AG09319 (cell line): Measurements from ENCODE around the gene CEP104.

ENCODE experiments used
- DNase-seq: peaks from one replicate; pipeline ENCODE4 v3.0.0-alpha.2; 2010; ENCODE audit warnings: low read depth; ENCODE audit errors: extremely low read depth
- TF ChIP-seq, protein P1 (sequence below): IDR thresholded peaks from 2 replicates; pipeline ENCODE4 v1.5.1; 2011; ENCODE audit warnings: low read depth, mild to moderate bottlenecking, inconsistent platforms, low read length, moderate library complexity

The CEP104 gene

GRCh38 chr1:3856923-3857790, at the start of gene CEP104, which contains the start of gene DFFB:
Gene CEP104, minus strand, starts transcription at chr1:3857211. Its CDS starts 4,804 bp downstream, at chr1:3852407.
Gene DFFB, plus strand, starts transcription at chr1:3857476. Its CDS starts 128 bp downstream, at chr1:3857604.
- TF ChIP-seq, protein P1, sequence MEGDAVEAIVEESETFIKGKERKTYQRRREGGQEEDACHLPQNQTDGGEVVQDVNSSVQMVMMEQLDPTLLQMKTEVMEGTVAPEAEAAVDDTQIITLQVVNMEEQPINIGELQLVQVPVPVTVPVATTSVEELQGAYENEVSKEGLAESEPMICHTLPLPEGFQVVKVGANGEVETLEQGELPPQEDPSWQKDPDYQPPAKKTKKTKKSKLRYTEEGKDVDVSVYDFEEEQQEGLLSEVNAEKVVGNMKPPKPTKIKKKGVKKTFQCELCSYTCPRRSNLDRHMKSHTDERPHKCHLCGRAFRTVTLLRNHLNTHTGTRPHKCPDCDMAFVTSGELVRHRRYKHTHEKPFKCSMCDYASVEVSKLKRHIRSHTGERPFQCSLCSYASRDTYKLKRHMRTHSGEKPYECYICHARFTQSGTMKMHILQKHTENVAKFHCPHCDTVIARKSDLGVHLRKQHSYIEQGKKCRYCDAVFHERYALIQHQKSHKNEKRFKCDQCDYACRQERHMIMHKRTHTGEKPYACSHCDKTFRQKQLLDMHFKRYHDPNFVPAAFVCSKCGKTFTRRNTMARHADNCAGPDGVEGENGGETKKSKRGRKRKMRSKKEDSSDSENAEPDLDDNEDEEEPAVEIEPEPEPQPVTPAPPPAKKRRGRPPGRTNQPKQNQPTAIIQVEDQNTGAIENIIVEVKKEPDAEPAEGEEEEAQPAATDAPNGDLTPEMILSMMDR, result no peak
- peak; percentile 30 for DNase-seq

- no peak for DNase-seq
- TF ChIP-seq, protein P1, result no peak
Observed at GRCh38 chr1:3906672-3907020, 49.6 kb upstream of the CEP104 start.

DNA sequence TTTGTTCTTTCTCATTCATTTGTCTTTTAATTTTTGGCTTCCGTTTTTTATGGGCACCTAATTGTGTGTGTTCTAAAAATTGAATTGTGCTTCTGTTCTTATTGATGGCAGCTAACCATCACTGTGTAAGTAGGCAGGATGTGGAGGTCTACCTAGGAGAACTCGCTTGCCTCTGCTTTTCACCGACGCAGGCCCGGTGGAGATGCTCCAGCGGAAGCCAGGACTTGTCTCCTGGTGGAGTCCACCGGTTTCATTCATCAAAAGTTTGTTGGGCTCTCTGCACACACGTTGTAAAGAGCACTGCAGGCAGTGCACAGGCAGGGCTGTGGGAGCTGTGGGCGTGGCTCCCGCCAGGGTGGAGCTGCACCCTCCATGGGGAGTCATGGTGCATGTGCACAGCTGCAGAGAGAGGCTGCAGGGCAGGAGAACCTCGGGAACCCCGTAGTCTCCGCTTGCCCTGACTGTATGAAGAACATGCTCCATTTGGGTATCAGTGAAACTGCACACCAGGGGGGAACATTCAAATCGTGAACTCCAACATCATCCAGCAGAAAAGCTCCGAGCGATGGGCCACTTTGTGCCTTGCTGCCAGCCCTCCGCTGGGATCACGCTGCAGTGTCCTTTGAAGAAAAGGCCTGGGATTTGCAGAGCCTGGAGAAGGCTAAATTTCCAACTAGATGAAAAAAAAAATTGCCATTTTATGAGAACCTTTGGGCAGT, 49.1 kb upstream of the CEP104 start:
- DNase-seq, result no peak
- TF ChIP-seq, protein P1, result no peak

GRCh38 chr1:3905266-3905952, 48.4 kb upstream of the CEP104 start:
- DNase-seq, result no peak
- TF ChIP-seq, protein P1, result no peak

DNA sequence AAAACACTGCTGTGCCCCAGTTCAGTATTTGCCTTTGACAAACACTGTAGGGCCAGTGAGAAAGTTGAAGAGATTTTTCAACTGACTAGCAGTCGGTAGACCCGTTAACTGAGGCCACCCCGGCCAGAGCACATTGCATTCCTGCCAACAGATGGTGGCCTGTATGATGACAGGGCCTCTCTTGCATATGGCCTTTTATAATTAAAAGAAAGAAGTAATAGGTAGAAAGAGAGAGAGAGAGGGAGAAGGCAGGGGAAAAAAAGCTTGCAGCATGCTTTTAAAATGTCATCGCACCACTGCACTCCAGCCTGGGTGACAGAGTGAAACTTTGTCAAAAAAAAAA, 47.8 kb upstream of the CEP104 start:
- no peak for DNase-seq
- TF ChIP-seq, protein P1, result no peak

GRCh38 chr1:3904006-3904842, 47.2 kb upstream of the CEP104 start:
- DNase-seq, result no peak

More at GRCh38 chr1:3904006-3904842, 47.2 kb upstream of the CEP104 start:
- TF ChIP-seq, protein P1, result no peak
